ENCODE results near the gene ARHGAP42.
A peak's percentile ranks its signal among the peaks of the same experiment; 100 is the strongest.

ARHGAP42 gene

GRCh38 chr11:100769165-100769564 lies 82.1 kb downstream of the ARHGAP42 start:
- DNase-seq, result no peak

- peak; percentile 6 for DNase-seq
Observed at GRCh38 chr11:100769617-100770016, 82.5 kb downstream of the ARHGAP42 start.

- no peak for DNase-seq
Observed at GRCh38 chr11:100774132-100774531, 87.0 kb downstream of the ARHGAP42 start.

- DNase-seq, result no peak
Observed at GRCh38 chr11:100774859-100775258, 87.8 kb downstream of the ARHGAP42 start.

- DNase-seq, result no peak
Observed at GRCh38 chr11:100776212-100776896, 89.3 kb downstream of the ARHGAP42 start.

- DNase-seq, result no peak
Observed at GRCh38 chr11:100777103-100777502, 90.0 kb downstream of the ARHGAP42 start.

GRCh38 chr11:100777736-100778135 lies 90.6 kb downstream of the ARHGAP42 start:
- DNase-seq, result no peak

GRCh38 chr11:100778166-100778785 lies 91.2 kb downstream of the ARHGAP42 start:
- no peak for DNase-seq

GRCh38 chr11:100780470-100780869 lies 93.4 kb downstream of the ARHGAP42 start:
- DNase-seq, result no peak

- DNase-seq, result no peak
Observed at GRCh38 chr11:100785148-100785983, 98.3 kb downstream of the ARHGAP42 start.

- DNase-seq, result no peak
Observed at GRCh38 chr11:100788561-100789295, 101.6 kb downstream of the ARHGAP42 start.

- DNase-seq, result no peak
Observed at GRCh38 chr11:100789500-100789899, 102.4 kb downstream of the ARHGAP42 start.

- DNase-seq, result no peak
Observed at GRCh38 chr11:100790073-100790472, 103.0 kb downstream of the ARHGAP42 start.

GRCh38 chr11:100791103-100791502 lies 104.0 kb downstream of the ARHGAP42 start:
- DNase-seq, result no peak

GRCh38 chr11:100791860-100792259 lies 104.8 kb downstream of the ARHGAP42 start:
- DNase-seq, result no peak

- DNase-seq, result no peak
Observed at GRCh38 chr11:100793525-100793924, 106.4 kb downstream of the ARHGAP42 start.

GRCh38 chr11:100794446-100794845 lies 107.4 kb downstream of the ARHGAP42 start:
- no peak for DNase-seq

GRCh38 chr11:100799445-100799844 lies 112.4 kb downstream of the ARHGAP42 start:
- DNase-seq, result no peak

- DNase-seq, result no peak
Observed at GRCh38 chr11:100800202-100800601, 113.1 kb downstream of the ARHGAP42 start.

GRCh38 chr11:100801225-100801999 lies 114.3 kb downstream of the ARHGAP42 start:
- no peak for DNase-seq

- no peak for DNase-seq
Observed at GRCh38 chr11:100805506-100806199, 118.6 kb downstream of the ARHGAP42 start.

- no peak for DNase-seq
Observed at GRCh38 chr11:100806296-100806695, 119.2 kb downstream of the ARHGAP42 start.
